Measurements from ENCODE around the gene EMCN.
"Not testable (repeated sequence)": the region's sequence is repeated elsewhere in the genome, so short reads cannot be mapped to it uniquely, and the experiment has no call there.

EMCN gene

GRCh38 chr4:100369871-100370270 is 148.0 kb downstream of the EMCN start:
- no peak for DNase-seq

- no peak for DNase-seq
Observed at GRCh38 chr4:100367451-100367850, 150.4 kb downstream of the EMCN start.

- DNase-seq, result no peak
Observed at GRCh38 chr4:100366213-100366612, 151.6 kb downstream of the EMCN start.

GRCh38 chr4:100362366-100362765 is 155.5 kb downstream of the EMCN start:
- DNase-seq, result no peak

GRCh38 chr4:100361336-100361735 is 156.5 kb downstream of the EMCN start:
- DNase-seq, result no peak

- DNase-seq, result no peak
Observed at GRCh38 chr4:100360211-100360610, 157.6 kb downstream of the EMCN start.

- no peak for DNase-seq
Observed at GRCh38 chr4:100359441-100359840, 158.4 kb downstream of the EMCN start.

GRCh38 chr4:100357542-100357941 is 160.3 kb downstream of the EMCN start:
- DNase-seq, result no peak

- no peak for DNase-seq
Observed at GRCh38 chr4:100356172-100356571, 161.7 kb downstream of the EMCN start.

- not testable (repeated sequence) for DNase-seq
Observed at GRCh38 chr4:100352352-100352751, 165.5 kb downstream of the EMCN start.

- DNase-seq, result no peak
Observed at GRCh38 chr4:100348473-100348872, 169.3 kb downstream of the EMCN start.

- DNase-seq, result no peak
Observed at GRCh38 chr4:100347241-100347640, 170.6 kb downstream of the EMCN start.

- DNase-seq, result no peak
Observed at GRCh38 chr4:100345585-100345984, 172.2 kb downstream of the EMCN start.

Measured in activated T-cell treated with anti-CD3 and anti-CD28 coated beads, Interleukin-2, amount 50 U/mL, for 1 hour (primary cell).